Spleen (tissue), 7 donors: ENCODE data around the gene DIP2C.

Source experiments
- CTCF ChIP-seq, 11 experiments: fragments of 200-600 bp in 7 of 11; fragments of 450-650 bp in 4 of 11; sonication (generic) in 4 of 11; IDR thresholded peaks in 8 of 11; conservative IDR thresholded peaks in 3 of 11; 1 replicate in 7 of 11; 2 replicates in 4 of 11; pipeline versions ENCODE4 v1.4.0 to v1.8.0; 2016 to 2021; ENCODE audit warnings: antibody characterized with exemption in 11 of 11, inconsistent platforms in 4 of 11, mild to moderate bottlenecking in 1 of 11
- POLR2AphosphoS5 ChIP-seq, 3 donors: sonication (generic); formaldehyde crosslinking; IDR thresholded peaks; one replicate each; pipeline ENCODE4 v1.5.1; 2017; ENCODE audit warnings: antibody characterized with exemption in 3 of 3
- donor health status: DM: no; HTN: no; CAD: no; lungs with moderate emphysema.
- donor health status: DM: no; HTN: no; CAD: no.
- donor health status: DM: no; HTN: no; CAD: no.

GRCh38 chr10:288316-289200 lies 400.9 kb downstream of the DIP2C start:
- TF ChIP-seq POLR2AphosphoS5 (IDR thresholded peaks at IDR 0.05), result no peak
- no peak for TF ChIP-seq CTCF (IDR thresholded peaks at IDR 0.05 in 8 of 11, conservative IDR thresholded peaks at IDR 0.05 in 3 of 11)
